ENCODE data around the gene USO1. TPM values are rescaled to one million over a fixed set of nuclear protein-coding genes. Genes with fewer than 3 reads are reported as not detected.

USO1 gene
- total RNA-seq, 1 experiment from 2014 or later: 110 TPM

DNA sequence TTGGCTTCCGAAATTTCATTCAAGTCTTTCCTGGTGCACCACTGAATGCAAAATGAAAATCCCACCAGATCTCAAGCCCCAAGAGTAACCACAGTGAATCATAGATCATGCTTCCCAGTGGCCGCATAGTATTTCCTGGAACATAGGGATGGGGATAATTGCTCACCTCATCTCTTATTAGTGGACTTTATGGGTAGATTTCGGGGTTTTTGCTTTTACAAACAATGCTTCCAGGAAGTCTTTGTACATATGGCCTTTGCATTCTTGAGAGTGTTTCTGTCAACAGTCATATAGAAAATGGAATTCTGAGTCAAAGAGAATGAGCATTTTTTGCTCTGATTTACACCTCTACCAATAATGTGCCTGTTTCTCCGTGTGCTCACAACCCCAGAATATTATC lies 124.5 kb downstream of the USO1 start:
- Histone ChIP-seq H3K79me2 (ENCODE audit: insufficient read depth, low read length) (no peaks in the 10 kb centered on the region), H3T11ph (ENCODE audit: low read length) (no peak overlapping the region)

More for the DNA sequence above, 124.5 kb downstream of the USO1 start:
- no peak overlapping the region for H2AK5ac ChIP-seq (ENCODE audit: insufficient read length, low read length)
- no peak overlapping the region for H4K8ac ChIP-seq (replicated peaks; ENCODE audit: insufficient read length, low read depth, low read length)
- no peak overlapping the region for H3K56ac ChIP-seq (ENCODE audit: insufficient read length, low read depth, low read length)
- WGBS (ENCODE audit: extremely low coverage, insufficient read length, low lambda C conversion rate): no CpG with 5 or more reads among the region's 4 CpGs
- no peaks in the 10 kb centered on the region for H3K79me1 ChIP-seq (ENCODE audit: insufficient read depth, low read depth, low read length, poor library complexity, severe bottlenecking)
- no peaks in the 10 kb centered on the region for H3K9me3 ChIP-seq (ENCODE audit: control insufficient read depth, low read depth, low read length)
- peaks cover 22 to 23% of the 10 kb centered on the region in 2 experiments for H3K4me1 Mint-ChIP-seq
- no peaks in the 10 kb centered on the region for H3K9me3 Mint-ChIP-seq
- no peak overlapping the region for H2BK12ac ChIP-seq (ENCODE audit: insufficient read length, low read depth, low read length)
- no peak overlapping the region for H3K18ac ChIP-seq (ENCODE audit: insufficient read length, low read depth, low read length)
- no peak overlapping the region for H3K4ac ChIP-seq (ENCODE audit: low read depth, low read length)
- H3K23ac ChIP-seq (ENCODE audit: insufficient read length, low read depth, low read length): no peak overlapping the region
- no peak overlapping the region for H3K14ac ChIP-seq (ENCODE audit: insufficient read depth, low read length)
- H3K27me3 ChIP-seq (ENCODE audit: insufficient read depth, low read length): no peaks in the 10 kb centered on the region
- no peaks in the 10 kb centered on the region for H3K36me3 Mint-ChIP-seq (ENCODE audit: insufficient read depth in 1 of 3, low read depth in 3 of 3)
- no peak overlapping the region for H4K5ac ChIP-seq (ENCODE audit: insufficient read length, low read depth, low read length)
- no peaks in the 10 kb centered on the region for H4K20me1 ChIP-seq (ENCODE audit: control insufficient read depth, insufficient read depth, insufficient read length)
- no peak overlapping the region for H2BK120ac ChIP-seq (ENCODE audit: low read depth, low read length, poor library complexity, severe bottlenecking)
- no peak overlapping the region for H3K9ac ChIP-seq (ENCODE audit: extremely low read depth, insufficient read length, low read length)
- no peaks in the 10 kb centered on the region; the same call in 1 of the 2 replicates for H3K27me3 Mint-ChIP-seq (ENCODE audit: low read depth)
- no peak overlapping the region for H2BK15ac ChIP-seq (ENCODE audit: low read depth, low read length)
- H4K91ac ChIP-seq (ENCODE audit: insufficient read length, low read depth, low read length): no peak overlapping the region
- no peak overlapping the region for H2BK20ac ChIP-seq (ENCODE audit: low read depth, low read length, poor library complexity, severe bottlenecking)
- H3K4me3 Mint-ChIP-seq: no peak overlapping the region
- no peak overlapping the region for H3K27ac ChIP-seq (ENCODE audit: insufficient read length, low read depth, low read length)
- peaks cover 7% of the 10 kb centered on the region; the same call in 1 of the 2 replicates for H3K4me1 ChIP-seq (ENCODE audit: insufficient read depth, low read length)
- H3K4me2 ChIP-seq (ENCODE audit: insufficient read depth, insufficient read length, low read length): no peak overlapping the region
- no peak for DNase-seq
- TF ChIP-seq CTCF (conservative IDR thresholded peaks at IDR 0.05): no peak
- H3K27ac Mint-ChIP-seq: no peak overlapping the region
- H2BK5ac ChIP-seq (ENCODE audit: insufficient read length, low read length): no peak overlapping the region
- H3K23me2 ChIP-seq (ENCODE audit: insufficient read length, low read depth, low read length, poor library complexity, severe bottlenecking): no peaks in the 10 kb centered on the region
- no peak overlapping the region for H2AFZ ChIP-seq (ENCODE audit: low read length)

Data from H9 (cell line).